RPMI8226 (cell line): Measurements from ENCODE around the gene CXXC4.

ENCODE experiments used
- DNase-seq: peaks from one replicate; pipeline ENCODE4 v3.0.0-alpha.2; 2015

CXXC4 gene

GRCh38 chr4:104488151-104488550, 6.5 kb downstream of the CXXC4 start:
- DNase-seq = no peak

GRCh38 chr4:104486716-104487504, 7.8 kb downstream of the CXXC4 start:
- peak; percentile 77 for DNase-seq

- DNase-seq = no peak
These were observed 19.0 kb downstream of the CXXC4 start for GRCh38 chr4:104475652-104476051.

GRCh38 chr4:104472766-104473165, 21.9 kb downstream of the CXXC4 start:
- no peak for DNase-seq

GRCh38 chr4:104470770-104471169, 23.9 kb downstream of the CXXC4 start:
- no peak for DNase-seq

- no peak for DNase-seq
These were observed 24.9 kb downstream of the CXXC4 start for GRCh38 chr4:104469794-104470193.

- DNase-seq = no peak
These were observed 29.1 kb downstream of the CXXC4 start for GRCh38 chr4:104465619-104466018.

- no peak for DNase-seq
These were observed 29.5 kb downstream of the CXXC4 start for GRCh38 chr4:104465201-104465600.

GRCh38 chr4:104462641-104463040, 32.1 kb downstream of the CXXC4 start:
- no peak for DNase-seq

- DNase-seq = peak; percentile 7
These were observed 37.2 kb downstream of the CXXC4 start for GRCh38 chr4:104457308-104457981.

- DNase-seq = peak; percentile 3
These were observed 43.1 kb downstream of the CXXC4 start for GRCh38 chr4:104451573-104451972.

- DNase-seq = no peak
These were observed 45.2 kb downstream of the CXXC4 start for GRCh38 chr4:104449537-104449936.

GRCh38 chr4:104447294-104447693, 47.4 kb downstream of the CXXC4 start:
- DNase-seq = no peak

- DNase-seq = no peak
These were observed 48.0 kb downstream of the CXXC4 start for GRCh38 chr4:104446431-104447278.

GRCh38 chr4:104444685-104445084, 50.0 kb downstream of the CXXC4 start:
- DNase-seq = no peak

- no peak for DNase-seq
These were observed 58.2 kb downstream of the CXXC4 start for GRCh38 chr4:104436542-104436941.

GRCh38 chr4:104429150-104429741, 65.4 kb downstream of the CXXC4 start:
- DNase-seq = no peak

GRCh38 chr4:104425948-104426347, 68.7 kb downstream of the CXXC4 start:
- no peak for DNase-seq

GRCh38 chr4:104424989-104425388, 69.7 kb downstream of the CXXC4 start:
- no peak for DNase-seq

- no peak for DNase-seq
These were observed 70.2 kb downstream of the CXXC4 start for GRCh38 chr4:104424475-104424941.

GRCh38 chr4:104421566-104421965, 73.1 kb downstream of the CXXC4 start:
- DNase-seq = no peak

GRCh38 chr4:104420766-104421165, 73.9 kb downstream of the CXXC4 start:
- DNase-seq = no peak
